ENCODE data around the gene FAM89B.

FAM89B gene

GRCh38 chr11:65539744-65540289 is 32.5 kb upstream of the FAM89B start:
- DNase-seq = no peak

GRCh38 chr11:65540290-65541092 is 31.8 kb upstream of the FAM89B start:
- peak; percentile 93 for DNase-seq

GRCh38 chr11:65541093-65541982 is 31.0 kb upstream of the FAM89B start:
- no peak for DNase-seq

- DNase-seq = no peak
These were observed 29.5 kb upstream of the FAM89B start for GRCh38 chr11:65542738-65543390.

GRCh38 chr11:65545853-65546216 is 26.5 kb upstream of the FAM89B start:
- DNase-seq = no peak

GRCh38 chr11:65546217-65546958 is 25.9 kb upstream of the FAM89B start:
- DNase-seq = peak; percentile 84

- DNase-seq = no peak
These were observed 24.8 kb upstream of the FAM89B start for GRCh38 chr11:65547446-65548125.

GRCh38 chr11:65548395-65548794 is 23.9 kb upstream of the FAM89B start:
- no peak for DNase-seq

GRCh38 chr11:65549096-65549495 is 23.2 kb upstream of the FAM89B start:
- DNase-seq = no peak

GRCh38 chr11:65551572-65552387 is 20.6 kb upstream of the FAM89B start:
- DNase-seq = peak; percentile 66

GRCh38 chr11:65552388-65552951 is 19.9 kb upstream of the FAM89B start:
- no peak for DNase-seq

GRCh38 chr11:65553301-65554001 is 18.9 kb upstream of the FAM89B start:
- DNase-seq = peak; percentile 49

GRCh38 chr11:65554057-65554818 is 18.1 kb upstream of the FAM89B start:
- DNase-seq = no peak

GRCh38 chr11:65554842-65555430 is 17.4 kb upstream of the FAM89B start:
- DNase-seq = no peak

GRCh38 chr11:65555693-65556231 is 16.6 kb upstream of the FAM89B start:
- no peak for DNase-seq

GRCh38 chr11:65556470-65557279 is 15.7 kb upstream of the FAM89B start:
- no peak for DNase-seq

- DNase-seq = peak; percentile 52
These were observed 14.9 kb upstream of the FAM89B start for GRCh38 chr11:65557280-65558001.
